Memory B cell (primary cell): ENCODE data around the gene SLAMF1.

Experiments used
- ATAC-seq: fragments of 150-1000 bp; cut with Tn5 transposase; 2 replicates; pipeline ENCODE4 v1.10.0; 2021; ENCODE audit warnings: low read depth, mild to moderate bottlenecking, moderate library complexity
- DNase-seq, 2 donors: peaks; one replicate each; pipeline ENCODE4 v3.0.0; 2022; ENCODE audit warnings: low spot score in 2 of 2
- H3K27ac Mint-ChIP-seq: one replicate; pipeline ENCODE4 v1.8.0; 2022; ENCODE audit warnings: mild to moderate bottlenecking, moderate library complexity, mixed read lengths
- H3K27me3 Mint-ChIP-seq: one replicate; pipeline ENCODE4 v1.8.0; 2022; ENCODE audit warnings: mixed read lengths
- H3K36me3 Mint-ChIP-seq: one replicate; pipeline ENCODE4 v1.8.0; 2022; ENCODE audit warnings: mild to moderate bottlenecking, mixed read lengths
- H3K4me1 Mint-ChIP-seq: one replicate; pipeline ENCODE4 v1.8.0; 2022; ENCODE audit warnings: mixed read lengths
- H3K4me3 Mint-ChIP-seq: one replicate; pipeline ENCODE4 v1.8.0; 2022; ENCODE audit warnings: mild to moderate bottlenecking, moderate library complexity, mixed read lengths
- H3K9me3 Mint-ChIP-seq: one replicate; pipeline ENCODE4 v1.8.0; 2022; ENCODE audit warnings: mixed read lengths

The SLAMF1 gene

DNA sequence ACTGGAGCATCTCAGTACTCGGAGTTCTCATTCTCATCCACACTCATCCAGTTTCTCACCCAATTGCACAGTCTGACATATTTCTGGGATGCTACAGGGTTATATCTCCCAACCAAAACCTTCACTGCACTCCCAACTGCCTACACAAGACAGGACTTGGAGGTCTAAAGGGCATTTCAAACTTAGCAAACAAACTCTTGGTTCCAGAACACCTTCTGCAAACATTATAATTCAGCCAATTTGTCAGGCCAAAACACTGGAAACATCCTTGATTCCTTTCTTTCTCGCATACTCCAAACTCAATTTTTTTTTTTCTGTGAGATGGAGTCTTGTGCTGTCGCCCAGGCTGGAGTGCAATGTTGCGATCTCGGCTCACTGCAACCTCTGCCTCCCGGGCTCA is 7.9 kb downstream of the SLAMF1 start:
- no peak for DNase-seq
- Mint-ChIP-seq H3K36me3 (peaks cover 10% of the 10 kb centered on the region), H3K4me1 (peaks cover 50% of the 10 kb centered on the region), H3K4me3 (no peak overlapping the region), H3K9me3 (no peaks in the 10 kb centered on the region), H3K27me3 (no peaks in the 10 kb centered on the region), H3K27ac (peak overlapping the region; percentile 81)
- ATAC-seq: no peak

DNA sequence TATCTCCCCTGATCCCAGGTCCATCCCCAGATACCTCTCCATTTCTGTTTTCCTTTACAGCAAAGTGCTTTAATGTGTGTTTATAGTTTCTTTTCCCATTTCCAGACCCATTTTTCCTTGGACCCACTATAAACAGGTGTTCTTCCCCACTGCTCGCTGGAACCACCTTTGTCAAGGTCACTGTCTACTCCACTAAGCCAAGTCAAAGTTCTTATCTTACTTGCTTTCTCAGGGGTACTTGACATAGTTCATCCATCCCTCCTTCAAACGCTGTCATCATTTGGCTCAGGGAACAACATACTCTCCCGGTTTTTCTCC is 8.3 kb downstream of the SLAMF1 start:
- Mint-ChIP-seq H3K27me3 (no peaks in the 10 kb centered on the region), H3K4me1 (peaks cover 49% of the 10 kb centered on the region)

DNA sequence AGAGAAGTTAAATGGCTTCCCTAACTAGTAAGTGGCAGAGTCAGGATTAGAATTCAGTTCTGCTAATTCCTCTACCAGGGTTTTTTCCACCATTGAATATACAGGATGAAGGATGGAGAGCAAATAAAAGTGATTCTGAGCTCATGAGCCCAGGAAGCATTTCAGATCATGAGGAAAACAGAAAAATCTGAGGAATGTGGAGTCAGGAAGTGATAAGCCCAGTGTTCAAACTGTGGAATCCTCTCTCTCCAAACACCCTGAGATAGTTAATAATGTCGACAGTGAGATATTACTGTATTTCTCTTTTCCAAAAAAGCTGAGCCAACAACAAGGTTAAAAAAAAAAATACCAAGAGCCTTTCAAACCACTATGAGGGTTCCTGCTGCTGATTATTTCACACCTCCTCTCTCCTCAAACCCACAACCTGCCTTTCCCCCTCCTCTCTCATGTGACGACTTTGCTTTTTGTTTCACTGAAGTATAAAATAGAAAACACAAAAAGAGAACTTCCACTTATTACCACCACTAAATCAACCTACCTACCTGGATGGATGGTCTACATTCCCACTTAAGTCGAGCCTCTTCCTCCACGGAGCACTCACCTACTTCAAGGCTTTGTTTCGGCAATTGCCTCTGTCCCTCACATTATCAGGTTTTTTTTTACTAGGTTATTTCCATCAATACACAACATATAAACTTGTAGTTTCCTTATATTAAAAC is 8.9 kb downstream of the SLAMF1 start:
- Mint-ChIP-seq H3K9me3 (no peaks in the 10 kb centered on the region), H3K36me3 (peaks cover 11% of the 10 kb centered on the region), H3K27me3 (no peaks in the 10 kb centered on the region), H3K4me3 (peak overlapping the region; percentile 31), H3K27ac (peak overlapping the region; percentile 81), H3K4me1 (peaks cover 54% of the 10 kb centered on the region)
- ATAC-seq (peak; percentile 84), DNase-seq (no peak)

More for the DNA sequence above, 8.3 kb downstream of the SLAMF1 start:
- no peaks in the 10 kb centered on the region for H3K9me3 Mint-ChIP-seq
- DNase-seq (no peak), ATAC-seq (no peak)
- peak overlapping the region; percentile 31 for H3K4me3 Mint-ChIP-seq
- H3K36me3 Mint-ChIP-seq: peaks cover 11% of the 10 kb centered on the region
- H3K27ac Mint-ChIP-seq: peak overlapping the region; percentile 81

DNA sequence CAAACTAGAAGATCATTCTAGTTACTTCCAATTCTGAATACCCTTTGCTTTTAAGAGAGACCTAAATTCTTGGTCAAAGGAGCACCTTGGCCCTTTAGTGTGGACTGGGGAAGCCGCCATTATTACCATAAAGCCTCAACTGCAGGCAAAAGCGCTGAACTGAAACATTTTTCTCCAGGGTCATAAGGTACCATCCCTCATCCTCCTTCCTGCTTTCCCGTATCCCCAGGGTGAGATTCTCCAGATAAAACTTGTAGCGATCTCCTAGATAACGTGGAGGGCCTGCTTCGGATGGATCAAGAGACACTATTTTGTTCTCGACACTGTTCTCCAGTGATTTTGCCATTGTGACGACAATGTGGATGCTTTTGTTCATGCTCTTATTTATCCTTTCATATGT is 9.8 kb downstream of the SLAMF1 start:
- ATAC-seq: no peak
- no peak for DNase-seq
- Mint-ChIP-seq H3K27me3 (no peaks in the 10 kb centered on the region), H3K27ac (no peak overlapping the region), H3K4me3 (no peak overlapping the region), H3K9me3 (no peaks in the 10 kb centered on the region), H3K36me3 (peaks cover 11% of the 10 kb centered on the region), H3K4me1 (peaks cover 53% of the 10 kb centered on the region)

DNA sequence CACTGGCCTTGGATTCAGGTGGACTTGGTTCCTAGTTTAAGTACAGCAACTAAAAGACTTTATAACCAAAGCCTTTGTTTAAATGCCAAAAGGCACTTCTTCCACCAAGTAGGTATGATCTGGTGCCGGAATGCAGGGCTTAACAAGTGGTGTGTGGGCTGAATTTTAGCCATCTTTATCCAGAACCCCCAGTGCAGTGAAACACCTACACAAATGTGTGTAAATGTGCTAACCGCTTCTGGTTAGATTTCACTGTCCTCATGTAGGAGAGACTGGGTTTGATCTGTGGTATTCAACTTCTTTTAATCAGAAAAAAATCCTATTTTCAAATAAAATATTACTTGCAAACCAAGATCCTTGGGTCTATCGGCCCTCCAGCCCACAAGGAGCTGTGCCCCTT is 10.3 kb downstream of the SLAMF1 start:
- Mint-ChIP-seq H3K27ac (no peak overlapping the region), H3K36me3 (peaks cover 11% of the 10 kb centered on the region), H3K27me3 (no peaks in the 10 kb centered on the region), H3K4me1 (peaks cover 54% of the 10 kb centered on the region), H3K9me3 (no peaks in the 10 kb centered on the region), H3K4me3 (no peak overlapping the region)
- DNase-seq (no peak), ATAC-seq (no peak)

DNA sequence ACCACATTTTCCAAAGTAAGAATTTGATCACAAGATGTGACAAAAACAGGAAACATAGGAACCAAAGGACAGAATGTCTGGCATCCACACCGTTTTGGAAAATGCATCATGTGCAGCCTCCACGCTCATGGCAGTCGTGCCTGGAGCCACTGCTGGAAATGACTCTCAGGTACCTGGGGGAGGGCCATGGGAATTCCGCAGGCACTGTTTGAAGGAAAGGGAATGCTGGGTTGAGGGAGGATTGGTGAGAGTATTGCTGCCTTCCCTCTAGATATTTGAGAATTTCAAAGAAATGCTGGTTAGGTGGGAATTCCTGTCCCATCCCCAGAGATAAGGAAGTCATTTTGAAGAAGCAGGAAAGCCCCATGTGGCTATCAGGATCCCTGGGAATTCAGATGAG is 10.8 kb downstream of the SLAMF1 start:
- Mint-ChIP-seq H3K27ac (no peak overlapping the region), H3K4me3 (no peak overlapping the region), H3K36me3 (peaks cover 11% of the 10 kb centered on the region), H3K4me1 (peaks cover 51% of the 10 kb centered on the region), H3K9me3 (no peaks in the 10 kb centered on the region), H3K27me3 (no peaks in the 10 kb centered on the region)
- no peak for ATAC-seq
- DNase-seq: no peak

DNA sequence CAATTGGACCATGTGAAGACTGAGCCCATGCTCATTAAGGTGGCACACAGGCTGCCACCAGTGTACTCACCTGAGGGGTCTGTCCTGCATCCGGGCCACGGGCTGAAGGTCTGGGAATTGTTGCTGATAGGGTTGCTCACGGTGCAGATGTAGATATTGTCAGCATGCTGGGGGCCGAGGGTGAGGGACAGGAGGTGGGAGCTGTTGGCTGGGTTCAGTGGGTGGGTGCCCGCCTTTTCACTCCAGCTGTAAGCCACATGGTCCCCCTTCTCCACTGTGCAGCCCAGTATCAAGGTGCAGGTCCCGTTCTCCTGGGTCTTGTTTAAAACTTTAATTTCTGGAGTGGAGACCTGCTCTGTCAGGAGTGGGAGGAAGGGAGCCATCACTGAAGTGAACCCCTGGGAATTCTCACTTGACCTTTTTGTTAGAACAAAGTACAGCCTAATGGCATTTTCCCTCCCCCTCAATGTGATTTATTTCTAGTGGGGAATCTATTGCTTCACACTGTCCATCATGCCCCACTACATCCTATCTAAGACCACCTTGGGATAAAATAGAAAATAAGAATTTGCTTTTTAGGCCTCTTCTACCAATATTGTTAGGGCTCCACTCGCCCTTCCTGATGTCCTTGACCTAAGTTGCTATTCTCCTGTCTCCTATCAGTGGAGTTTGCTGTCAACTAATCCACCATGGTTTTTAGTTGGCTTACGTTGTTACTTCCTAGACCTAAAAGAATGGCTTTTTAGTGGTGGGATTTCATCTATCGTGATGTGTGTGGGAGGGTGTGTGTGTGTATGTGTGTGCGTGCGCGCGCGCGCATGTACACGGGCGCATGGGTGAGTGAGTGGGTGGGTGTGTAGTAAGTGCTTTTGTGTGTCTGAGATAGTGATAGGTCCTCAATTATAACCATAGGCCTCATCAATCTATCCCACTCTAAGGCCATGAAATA is 12.0 kb downstream of the SLAMF1 start:
- ATAC-seq: no peak
- H3K36me3 Mint-ChIP-seq: peaks cover 11% of the 10 kb centered on the region
- H3K27ac Mint-ChIP-seq: no peak overlapping the region
- H3K4me3 Mint-ChIP-seq: no peak overlapping the region
- H3K9me3 Mint-ChIP-seq: no peaks in the 10 kb centered on the region
- H3K27me3 Mint-ChIP-seq: no peaks in the 10 kb centered on the region
- peaks cover 55% of the 10 kb centered on the region for H3K4me1 Mint-ChIP-seq
- DNase-seq: no peak

DNA sequence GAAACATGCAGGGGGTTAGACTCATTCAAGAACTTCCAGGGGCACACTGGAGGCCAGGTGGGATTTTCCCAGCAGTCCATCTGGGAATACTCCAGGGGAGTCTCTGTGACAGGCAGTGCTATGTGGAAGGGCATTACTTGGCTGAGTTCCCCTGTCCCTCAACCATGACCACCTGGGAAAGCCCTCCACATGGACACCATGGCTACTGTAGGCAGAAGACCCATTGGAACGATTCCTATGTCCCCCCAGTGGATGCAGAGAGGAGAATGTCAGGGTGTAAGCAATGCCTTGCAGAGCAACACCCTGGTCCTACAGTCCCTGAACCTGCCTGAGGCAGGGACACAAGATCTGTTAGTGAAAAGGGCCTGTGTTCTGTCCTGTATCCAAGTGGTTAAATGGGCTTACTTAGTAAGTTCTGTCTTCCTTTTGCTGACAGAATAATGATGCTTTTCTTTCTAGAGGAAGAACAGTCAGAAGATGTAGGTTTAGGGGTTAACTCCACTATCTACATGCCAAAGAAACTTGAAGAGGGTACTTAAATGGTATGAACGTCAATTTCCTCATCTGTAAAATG is 13.4 kb downstream of the SLAMF1 start:
- DNase-seq (no peak), ATAC-seq (no peak)
- Mint-ChIP-seq H3K4me3 (no peak overlapping the region), H3K4me1 (peaks cover 46% of the 10 kb centered on the region), H3K27me3 (no peaks in the 10 kb centered on the region), H3K27ac (no peak overlapping the region), H3K36me3 (peaks cover 7% of the 10 kb centered on the region), H3K9me3 (no peaks in the 10 kb centered on the region)

DNA sequence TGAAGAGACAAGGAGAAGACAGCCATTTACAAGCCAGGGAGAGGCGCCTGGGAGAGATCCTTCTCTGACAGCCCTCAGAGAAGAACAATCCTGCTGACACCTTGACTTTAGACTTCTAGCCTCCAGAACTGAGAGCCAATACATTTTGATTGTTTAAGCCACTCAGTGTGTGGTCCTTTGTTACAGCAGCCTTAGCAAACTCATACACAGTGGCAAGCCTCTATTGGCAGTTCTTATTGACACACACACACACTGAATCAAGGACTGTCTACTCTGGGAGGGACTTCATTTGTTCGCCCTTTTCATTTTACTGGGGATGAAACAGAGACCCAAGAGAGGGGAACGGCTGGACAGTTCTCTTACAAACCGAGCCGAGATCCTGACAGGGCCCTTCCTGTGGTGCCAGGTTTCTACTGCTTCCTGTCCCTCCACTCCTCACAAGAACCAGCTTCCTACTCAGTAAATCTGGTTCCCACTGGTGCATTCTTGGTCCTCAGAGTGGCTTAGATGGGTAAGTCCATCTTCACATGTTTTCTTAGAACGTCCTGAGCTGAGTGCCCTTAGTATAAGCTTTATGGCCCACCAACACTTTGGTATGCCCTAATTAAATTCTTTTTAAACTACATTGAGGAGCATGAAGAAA is 14.7 kb downstream of the SLAMF1 start:
- Mint-ChIP-seq H3K27me3 (no peaks in the 10 kb centered on the region), H3K9me3 (peaks cover 1% of the 10 kb centered on the region), H3K4me1 (peaks cover 45% of the 10 kb centered on the region), H3K36me3 (peaks cover 11% of the 10 kb centered on the region), H3K27ac (no peak overlapping the region), H3K4me3 (no peak overlapping the region)
- DNase-seq (no peak), ATAC-seq (no peak)

DNA sequence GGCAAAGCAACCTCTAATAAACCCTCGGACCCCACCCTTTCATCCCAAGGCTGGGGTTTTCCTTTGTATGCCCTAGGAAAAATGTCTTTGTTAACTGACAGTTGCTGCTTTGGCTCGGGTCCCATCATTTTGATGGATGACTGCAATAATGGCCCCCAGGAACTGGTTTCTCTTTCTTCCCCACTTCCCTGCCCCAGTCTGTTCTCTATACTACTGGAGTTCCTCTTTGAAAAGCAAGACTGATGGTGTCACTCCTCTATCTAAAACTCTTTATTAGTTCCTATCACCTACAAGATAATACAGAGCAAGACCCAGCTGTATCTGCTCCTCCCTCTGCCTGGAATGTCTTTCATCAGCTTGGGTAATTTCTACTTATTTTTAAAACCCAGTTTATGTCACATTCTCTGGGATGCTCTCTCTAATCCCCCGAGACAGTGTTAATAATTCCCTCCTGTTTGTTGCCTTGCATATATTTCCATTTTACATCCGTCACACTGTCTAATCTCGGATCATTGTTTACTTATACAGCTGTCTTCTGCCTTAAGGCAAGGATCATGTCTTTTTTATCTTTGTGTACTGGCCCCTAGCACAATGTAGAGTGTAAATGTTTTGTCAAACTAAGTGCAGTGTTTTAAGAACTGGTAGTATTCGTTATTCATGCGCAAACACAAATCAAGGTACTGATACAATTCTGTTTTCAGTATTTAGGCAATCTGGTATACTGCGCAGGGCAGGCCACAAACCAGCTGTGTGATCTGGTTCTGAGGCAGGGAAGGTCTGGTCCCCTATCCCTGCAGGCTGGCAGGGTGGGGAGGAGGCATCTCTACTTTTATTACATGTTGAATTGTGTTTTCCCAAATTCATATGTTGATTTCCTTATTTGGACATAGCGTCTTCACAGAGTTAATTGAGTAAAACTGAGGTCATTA is 16.1 kb downstream of the SLAMF1 start:
- Mint-ChIP-seq H3K27me3 (no peaks in the 10 kb centered on the region), H3K9me3 (peaks cover 4% of the 10 kb centered on the region), H3K36me3 (peaks cover 12% of the 10 kb centered on the region), H3K4me1 (peaks cover 52% of the 10 kb centered on the region), H3K4me3 (no peak overlapping the region), H3K27ac (peak overlapping the region; percentile 18)
- ATAC-seq: no peak
- DNase-seq: no peak

DNA sequence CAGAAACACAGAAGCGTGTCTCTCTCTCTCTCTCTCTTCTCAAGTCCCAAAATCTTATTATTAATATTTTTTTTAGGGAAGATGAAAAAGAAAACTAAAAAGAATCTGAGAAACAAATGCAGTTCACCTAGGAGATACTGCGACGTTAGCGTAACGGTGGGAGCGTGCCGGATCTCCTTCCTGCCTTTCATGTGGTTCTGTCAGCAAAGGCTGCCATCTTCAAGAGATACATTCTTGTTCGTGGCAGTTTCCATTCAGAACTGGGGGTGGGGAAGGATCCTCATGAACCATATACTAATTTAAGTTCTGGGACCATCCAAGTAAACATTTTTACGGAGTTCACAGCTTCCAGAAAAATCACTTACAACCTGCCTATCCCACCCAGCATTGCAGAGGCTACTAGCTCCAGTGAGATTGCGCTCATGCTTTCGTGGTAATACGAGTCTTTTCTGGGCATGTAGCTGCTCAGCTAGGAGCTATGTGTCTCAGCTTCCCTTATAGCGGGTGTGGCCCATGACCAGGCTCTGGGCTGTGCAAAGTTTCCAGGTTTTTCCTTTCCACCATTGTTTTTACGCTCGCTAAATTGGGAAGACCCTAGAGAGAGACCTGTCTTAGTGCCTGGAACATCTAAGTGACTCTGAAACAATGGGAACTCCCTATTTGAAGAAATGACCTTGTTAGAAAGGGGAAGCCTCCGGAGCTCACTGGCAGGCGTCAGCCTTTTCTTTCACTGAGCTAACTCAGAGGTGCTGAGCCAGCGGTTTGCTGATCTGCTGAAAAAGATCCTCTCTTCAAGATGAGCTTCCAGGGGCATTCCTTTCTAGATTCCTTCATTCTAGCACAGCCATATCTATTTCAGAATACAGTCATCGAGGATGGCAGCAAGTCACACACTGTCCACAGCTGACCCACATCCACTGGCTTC is 17.3 kb downstream of the SLAMF1 start:
- Mint-ChIP-seq H3K27me3 (no peaks in the 10 kb centered on the region), H3K36me3 (peaks cover 10% of the 10 kb centered on the region), H3K4me3 (peak overlapping the region; percentile 11), H3K4me1 (peaks cover 60% of the 10 kb centered on the region), H3K9me3 (peaks cover 4% of the 10 kb centered on the region), H3K27ac (peak overlapping the region; percentile 41)
- ATAC-seq: peak; percentile 77
- DNase-seq: no peak

DNA sequence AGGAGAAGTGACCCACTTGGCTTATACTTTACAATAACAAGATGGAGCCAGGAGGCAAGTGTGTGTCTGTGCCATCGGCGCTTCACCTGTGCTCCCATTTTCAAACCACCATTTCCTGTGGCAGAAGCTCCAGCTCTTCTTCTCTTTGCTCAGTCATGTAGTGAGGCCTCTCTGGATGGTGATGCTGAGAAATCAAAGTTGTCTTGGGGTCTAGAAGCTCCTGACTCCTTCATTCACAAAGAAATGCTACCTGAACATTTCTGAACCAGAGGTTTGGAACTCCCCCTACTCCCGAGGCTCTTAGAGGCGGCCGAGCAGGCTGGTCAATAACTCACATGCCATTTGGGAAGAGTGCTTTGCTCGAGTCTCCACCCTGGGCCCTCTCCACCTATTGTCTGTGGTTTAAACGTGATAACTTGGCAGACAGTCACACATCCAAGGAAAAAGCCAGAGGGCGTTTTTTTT is 18.0 kb downstream of the SLAMF1 start:
- Mint-ChIP-seq H3K4me1 (peaks cover 62% of the 10 kb centered on the region), H3K27ac (no peak overlapping the region), H3K27me3 (no peaks in the 10 kb centered on the region), H3K9me3 (peaks cover 4% of the 10 kb centered on the region), H3K4me3 (no peak overlapping the region), H3K36me3 (peaks cover 7% of the 10 kb centered on the region)
- no peak for DNase-seq
- ATAC-seq: no peak
